Measurements from ENCODE around the gene RECK.

The RECK gene

GRCh38 chr9:36051317-36051716 is 14.6 kb downstream of the RECK start:
- no peaks in the 10 kb centered on the region for H3K36me3 ChIP-seq (ENCODE audit: control insufficient read depth in 1 of 2, insufficient read depth in 2 of 2, low read length in 2 of 2)
- no peak overlapping the region for H3K9ac ChIP-seq (ENCODE audit: low read depth in 1 of 2, low read length in 2 of 2)
- no peak overlapping the region for H3K27ac ChIP-seq (ENCODE audit: low read depth, low read length)
- H3K27me3 ChIP-seq (ENCODE audit: control insufficient read depth in 1 of 2, insufficient read depth in 2 of 2, low read length in 2 of 2): no peaks in the 10 kb centered on the region
- H3K4me1 ChIP-seq (ENCODE audit: control insufficient read depth in 1 of 2, insufficient read depth in 2 of 2, low read length in 2 of 2): no peaks in the 10 kb centered on the region
- no peaks in the 10 kb centered on the region for H3K9me3 ChIP-seq (ENCODE audit: control insufficient read depth in 1 of 2, low read length in 2 of 2)
- no peak overlapping the region for H3K4me3 ChIP-seq (ENCODE audit: low read depth in 1 of 2, low read length in 2 of 2)

GRCh38 chr9:36053971-36054370 is 17.3 kb downstream of the RECK start:
- Histone ChIP-seq H3K27me3 (ENCODE audit: control insufficient read depth in 1 of 2, insufficient read depth in 2 of 2, low read length in 2 of 2) (no peaks in the 10 kb centered on the region), H3K9ac (ENCODE audit: low read depth in 1 of 2, low read length in 2 of 2) (no peak overlapping the region), H3K4me1 (ENCODE audit: control insufficient read depth in 1 of 2, insufficient read depth in 2 of 2, low read length in 2 of 2) (no peaks in the 10 kb centered on the region), H3K36me3 (ENCODE audit: control insufficient read depth in 1 of 2, insufficient read depth in 2 of 2, low read length in 2 of 2) (no peaks in the 10 kb centered on the region), H3K9me3 (ENCODE audit: control insufficient read depth in 1 of 2, low read length in 2 of 2) (no peaks in the 10 kb centered on the region), H3K4me3 (ENCODE audit: low read depth in 1 of 2, low read length in 2 of 2) (no peak overlapping the region), H3K27ac (ENCODE audit: low read depth, low read length) (no peak overlapping the region)

DNA sequence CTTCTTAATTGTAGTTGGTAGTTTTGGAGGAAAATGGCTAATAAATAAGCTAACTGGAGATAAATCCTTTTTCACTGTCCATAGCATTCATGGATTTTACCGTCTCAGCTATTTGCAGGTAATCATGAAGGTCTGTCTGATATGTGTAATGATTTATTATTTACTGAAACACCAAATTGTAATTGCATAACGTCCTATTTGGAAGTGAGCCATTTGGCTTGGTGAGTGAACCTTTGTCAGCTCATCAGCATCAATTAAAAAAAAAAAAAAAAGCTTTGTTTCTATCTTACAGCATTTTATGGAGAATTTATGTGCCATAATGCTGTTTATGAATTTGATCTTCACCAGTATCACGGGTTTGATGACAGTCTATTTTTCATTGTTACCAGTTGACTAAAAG is 20.2 kb downstream of the RECK start:
- Histone ChIP-seq H3K27me3 (ENCODE audit: control insufficient read depth in 1 of 2, insufficient read depth in 2 of 2, low read length in 2 of 2) (no peaks in the 10 kb centered on the region), H3K9ac (ENCODE audit: low read depth in 1 of 2, low read length in 2 of 2) (no peak overlapping the region), H3K27ac (ENCODE audit: low read depth, low read length) (no peak overlapping the region), H3K4me1 (ENCODE audit: control insufficient read depth in 1 of 2, insufficient read depth in 2 of 2, low read length in 2 of 2) (no peaks in the 10 kb centered on the region), H3K4me3 (ENCODE audit: low read depth in 1 of 2, low read length in 2 of 2) (no peak overlapping the region), H3K36me3 (ENCODE audit: control insufficient read depth in 1 of 2, insufficient read depth in 2 of 2, low read length in 2 of 2) (no peaks in the 10 kb centered on the region), H3K9me3 (ENCODE audit: control insufficient read depth in 1 of 2, low read length in 2 of 2) (no peaks in the 10 kb centered on the region)

- H3K9ac ChIP-seq (ENCODE audit: low read depth in 1 of 2, low read length in 2 of 2): no peak overlapping the region
- no peaks in the 10 kb centered on the region for H3K9me3 ChIP-seq (ENCODE audit: control insufficient read depth in 1 of 2, low read length in 2 of 2)
- no peaks in the 10 kb centered on the region for H3K36me3 ChIP-seq (ENCODE audit: control insufficient read depth in 1 of 2, insufficient read depth in 2 of 2, low read length in 2 of 2)
- H3K27ac ChIP-seq (ENCODE audit: low read depth, low read length): no peak overlapping the region
- H3K4me3 ChIP-seq (ENCODE audit: low read depth in 1 of 2, low read length in 2 of 2): no peak overlapping the region
- peaks cover 0 to 4% of the 10 kb centered on the region in 2 donors for H3K4me1 ChIP-seq (ENCODE audit: control insufficient read depth in 1 of 2, insufficient read depth in 2 of 2, low read length in 2 of 2)
- H3K27me3 ChIP-seq (ENCODE audit: control insufficient read depth in 1 of 2, insufficient read depth in 2 of 2, low read length in 2 of 2): no peaks in the 10 kb centered on the region
These were observed 27.2 kb downstream of the RECK start for GRCh38 chr9:36063804-36064447.

DNA sequence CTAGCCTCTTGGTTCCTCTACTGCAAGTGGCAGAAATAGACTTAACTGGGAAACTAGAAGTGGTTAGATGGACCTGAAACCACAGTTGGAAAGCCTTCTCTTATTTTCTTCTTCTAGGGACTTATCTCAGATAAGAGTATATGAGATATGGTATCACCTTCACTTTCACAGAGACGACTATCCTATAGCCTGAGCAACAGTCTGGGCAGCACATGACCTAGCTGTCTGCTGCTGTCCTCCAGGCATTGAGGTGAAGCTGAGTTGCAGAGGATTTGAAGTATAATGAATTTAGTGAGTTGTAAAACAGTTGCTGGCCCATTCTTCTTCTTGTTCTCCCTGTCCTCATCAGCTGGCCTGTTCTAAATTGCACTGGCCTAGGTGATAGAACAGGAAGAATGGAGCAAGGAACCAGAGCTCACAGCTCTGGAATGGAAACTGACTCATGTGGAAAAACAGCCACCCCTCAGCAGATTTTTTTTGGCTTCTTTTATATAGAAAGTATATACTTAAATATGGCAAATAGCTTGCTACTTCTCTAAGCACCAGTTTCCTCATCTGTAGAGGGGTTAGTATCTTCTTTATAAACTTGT is 27.8 kb downstream of the RECK start:
- Histone ChIP-seq H3K27me3 (ENCODE audit: control insufficient read depth in 1 of 2, insufficient read depth in 2 of 2, low read length in 2 of 2) (no peaks in the 10 kb centered on the region), H3K36me3 (ENCODE audit: control insufficient read depth in 1 of 2, insufficient read depth in 2 of 2, low read length in 2 of 2) (no peaks in the 10 kb centered on the region), H3K27ac (ENCODE audit: low read depth, low read length) (no peak overlapping the region), H3K4me1 (ENCODE audit: control insufficient read depth in 1 of 2, insufficient read depth in 2 of 2, low read length in 2 of 2) (peaks cover 0 to 4% of the 10 kb centered on the region in 2 donors), H3K9ac (ENCODE audit: low read depth in 1 of 2, low read length in 2 of 2) (no peak overlapping the region), H3K9me3 (ENCODE audit: control insufficient read depth in 1 of 2, low read length in 2 of 2) (no peaks in the 10 kb centered on the region), H3K4me3 (ENCODE audit: low read depth in 1 of 2, low read length in 2 of 2) (no peak overlapping the region)

DNA sequence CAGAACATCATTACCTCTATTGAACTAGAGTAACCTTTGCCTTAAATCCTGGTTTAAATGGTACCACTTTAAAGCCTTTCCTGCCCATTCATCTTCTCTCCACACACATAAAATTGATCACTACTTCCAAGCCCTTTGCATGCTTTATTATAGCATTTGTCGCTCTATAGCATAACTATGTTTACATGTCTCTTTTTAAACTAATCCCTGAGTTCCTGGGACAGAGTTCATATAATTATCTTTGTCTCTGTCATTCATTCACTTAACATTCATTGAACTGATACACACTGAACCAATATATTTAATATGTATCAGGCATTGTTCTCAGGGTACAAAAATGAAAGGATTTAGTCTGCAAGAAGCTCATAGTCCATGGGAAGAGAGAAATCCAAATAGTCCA is 37.3 kb downstream of the RECK start:
- peaks cover 8 to 22% of the 10 kb centered on the region in 2 donors for H3K4me1 ChIP-seq (ENCODE audit: control insufficient read depth in 1 of 2, insufficient read depth in 2 of 2, low read length in 2 of 2)
- no peak overlapping the region for H3K27ac ChIP-seq (ENCODE audit: low read depth, low read length)
- H3K4me3 ChIP-seq (ENCODE audit: low read depth in 1 of 2, low read length in 2 of 2): no peak overlapping the region
- H3K27me3 ChIP-seq (ENCODE audit: control insufficient read depth in 1 of 2, insufficient read depth in 2 of 2, low read length in 2 of 2): no peaks in the 10 kb centered on the region
- H3K9me3 ChIP-seq (ENCODE audit: control insufficient read depth in 1 of 2, low read length in 2 of 2): no peaks in the 10 kb centered on the region
- H3K9ac ChIP-seq (ENCODE audit: low read depth in 1 of 2, low read length in 2 of 2): no peak overlapping the region
- no peaks in the 10 kb centered on the region for H3K36me3 ChIP-seq (ENCODE audit: control insufficient read depth in 1 of 2, insufficient read depth in 2 of 2, low read length in 2 of 2)

- H3K9me3 ChIP-seq (ENCODE audit: control insufficient read depth in 1 of 2, low read length in 2 of 2): no peaks in the 10 kb centered on the region
- no peak overlapping the region for H3K9ac ChIP-seq (ENCODE audit: low read depth in 1 of 2, low read length in 2 of 2)
- H3K4me3 ChIP-seq (ENCODE audit: low read depth in 1 of 2, low read length in 2 of 2): no peak overlapping the region
- H3K27me3 ChIP-seq (ENCODE audit: control insufficient read depth in 1 of 2, insufficient read depth in 2 of 2, low read length in 2 of 2): no peaks in the 10 kb centered on the region
- no peak overlapping the region for H3K27ac ChIP-seq (ENCODE audit: low read depth, low read length)
- no peaks in the 10 kb centered on the region for H3K36me3 ChIP-seq (ENCODE audit: control insufficient read depth in 1 of 2, insufficient read depth in 2 of 2, low read length in 2 of 2)
- H3K4me1 ChIP-seq (ENCODE audit: control insufficient read depth in 1 of 2, insufficient read depth in 2 of 2, low read length in 2 of 2): peaks cover 8 to 22% of the 10 kb centered on the region in 2 donors
These were observed 38.3 kb downstream of the RECK start for GRCh38 chr9:36074870-36075532.

DNA sequence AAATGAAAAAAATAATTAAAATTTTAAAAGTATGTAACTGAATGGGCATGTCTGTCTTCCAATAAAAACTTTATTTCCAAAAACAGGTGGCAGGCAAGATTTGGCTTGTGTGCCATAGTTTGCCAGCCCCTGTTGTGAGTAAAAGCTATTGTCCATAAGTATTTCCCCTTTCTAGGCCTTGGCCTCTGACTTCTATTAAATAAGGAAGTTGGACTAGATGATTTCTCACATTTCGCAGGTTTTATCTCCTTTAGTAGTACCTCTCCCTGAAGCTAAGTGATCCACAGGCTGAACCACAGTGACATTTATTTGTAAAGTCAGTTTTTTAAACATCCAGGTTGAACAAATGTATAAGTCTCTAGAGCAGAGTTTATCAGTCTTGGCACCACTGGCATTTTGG is 41.3 kb downstream of the RECK start:
- no peak overlapping the region for H3K27ac ChIP-seq (ENCODE audit: low read depth, low read length)
- H3K27me3 ChIP-seq (ENCODE audit: control insufficient read depth in 1 of 2, insufficient read depth in 2 of 2, low read length in 2 of 2): no peaks in the 10 kb centered on the region
- H3K36me3 ChIP-seq (ENCODE audit: control insufficient read depth in 1 of 2, insufficient read depth in 2 of 2, low read length in 2 of 2): no peaks in the 10 kb centered on the region
- peaks cover 11 to 28% of the 10 kb centered on the region in 2 donors for H3K4me1 ChIP-seq (ENCODE audit: control insufficient read depth in 1 of 2, insufficient read depth in 2 of 2, low read length in 2 of 2)
- no peaks in the 10 kb centered on the region for H3K9me3 ChIP-seq (ENCODE audit: control insufficient read depth in 1 of 2, low read length in 2 of 2)
- no peak overlapping the region for H3K9ac ChIP-seq (ENCODE audit: low read depth in 1 of 2, low read length in 2 of 2)
- H3K4me3 ChIP-seq (ENCODE audit: low read depth in 1 of 2, low read length in 2 of 2): no peak overlapping the region

- no peaks in the 10 kb centered on the region for H3K27me3 ChIP-seq (ENCODE audit: control insufficient read depth in 1 of 2, insufficient read depth in 2 of 2, low read length in 2 of 2)
- H3K9ac ChIP-seq (ENCODE audit: low read depth in 1 of 2, low read length in 2 of 2): no peak overlapping the region
- H3K4me3 ChIP-seq (ENCODE audit: low read depth in 1 of 2, low read length in 2 of 2): no peak overlapping the region
- no peak overlapping the region for H3K27ac ChIP-seq (ENCODE audit: low read depth, low read length)
- H3K36me3 ChIP-seq (ENCODE audit: control insufficient read depth in 1 of 2, insufficient read depth in 2 of 2, low read length in 2 of 2): no peaks in the 10 kb centered on the region
- no peaks in the 10 kb centered on the region for H3K9me3 ChIP-seq (ENCODE audit: control insufficient read depth in 1 of 2, low read length in 2 of 2)
- H3K4me1 ChIP-seq (ENCODE audit: control insufficient read depth in 1 of 2, insufficient read depth in 2 of 2, low read length in 2 of 2): peaks cover 3 to 12% of the 10 kb centered on the region in 2 donors
These were observed 43.8 kb downstream of the RECK start for GRCh38 chr9:36080519-36080918.

- Histone ChIP-seq H3K9ac (ENCODE audit: low read depth in 1 of 2, low read length in 2 of 2) (no peak overlapping the region), H3K9me3 (ENCODE audit: control insufficient read depth in 1 of 2, low read length in 2 of 2) (no peaks in the 10 kb centered on the region), H3K4me3 (ENCODE audit: low read depth in 1 of 2, low read length in 2 of 2) (no peak overlapping the region), H3K27me3 (ENCODE audit: control insufficient read depth in 1 of 2, insufficient read depth in 2 of 2, low read length in 2 of 2) (no peaks in the 10 kb centered on the region), H3K4me1 (ENCODE audit: control insufficient read depth in 1 of 2, insufficient read depth in 2 of 2, low read length in 2 of 2) (peaks cover 3 to 12% of the 10 kb centered on the region in 2 donors), H3K27ac (ENCODE audit: low read depth, low read length) (no peak overlapping the region), H3K36me3 (ENCODE audit: control insufficient read depth in 1 of 2, insufficient read depth in 2 of 2, low read length in 2 of 2) (no peaks in the 10 kb centered on the region)
These were observed 46.2 kb downstream of the RECK start for GRCh38 chr9:36082931-36083330.

All from duodenal mucosa (tissue), 2 donors.